ENCODE measurements around the gene SPPL2B. TPM values are rescaled to one million over a fixed set of nuclear protein-coding genes. Genes with fewer than 3 reads are reported as not detected.

The SPPL2B gene
- total and polyA plus RNA-seq, 7 experiments from 2014 or later = 11.1 to 150 (median 112) TPM

- H3K4me1 ChIP-seq (ENCODE audit: control insufficient read depth in 2 of 2, insufficient read depth in 2 of 2, low read length in 2 of 2) = no peaks in the 10 kb centered on the region
- Mint-ChIP-seq H3K27ac (no peak overlapping the region), H3K27me3 (no peaks in the 10 kb centered on the region), H3K9me3 (no peaks in the 10 kb centered on the region), H3K36me3 (peaks cover 0 to 3% (median 2%) of the 10 kb centered on the region in 5 donors), H3K4me3 (no peak overlapping the region), H3K4me1 (no peaks in the 10 kb centered on the region)
- no peaks in the 10 kb centered on the region for H3K9me3 ChIP-seq (ENCODE audit: control insufficient read depth in 2 of 3, low read length in 3 of 3)
- intact Hi-C loops (cut with micrococcal nuclease) = no loop called here
- H3K36me3 ChIP-seq (ENCODE audit: control insufficient read depth in 2 of 3, insufficient read depth in 3 of 3, low read length in 3 of 3) = peaks cover 0 to 57% (median 6%) of the 10 kb centered on the region in 3 experiments
- DNase-seq (no peak), ATAC-seq (no peak)
- H3K4me3 ChIP-seq (ENCODE audit: low read length) = no peak overlapping the region
- H3K27me3 ChIP-seq (ENCODE audit: control insufficient read depth in 2 of 2, insufficient read depth in 2 of 2, low read length in 2 of 2) = no peaks in the 10 kb centered on the region
- ChIA-PET POLR2A (no interaction called here), CTCF (no interaction called here)
- no peak overlapping the region for H3K27ac ChIP-seq (ENCODE audit: low read depth, low read length)
Measured at GRCh38 chr19:2350656-2351055, 22.2 kb downstream of the SPPL2B start.

GRCh38 chr19:2351591-2351990 lies 23.1 kb downstream of the SPPL2B start:
- Mint-ChIP-seq H3K4me3 (no peak overlapping the region), H3K36me3 (no peaks in the 10 kb centered on the region), H3K27ac (no peak overlapping the region), H3K9me3 (no peaks in the 10 kb centered on the region), H3K4me1 (no peaks in the 10 kb centered on the region), H3K27me3 (no peaks in the 10 kb centered on the region)
- Histone ChIP-seq H3K4me3 (ENCODE audit: low read length) (no peak overlapping the region), H3K27me3 (ENCODE audit: control insufficient read depth in 2 of 2, insufficient read depth in 2 of 2, low read length in 2 of 2) (no peaks in the 10 kb centered on the region), H3K4me1 (ENCODE audit: control insufficient read depth in 2 of 2, insufficient read depth in 2 of 2, low read length in 2 of 2) (no peaks in the 10 kb centered on the region), H3K36me3 (ENCODE audit: control insufficient read depth in 2 of 3, insufficient read depth in 3 of 3, low read length in 3 of 3) (peaks cover 0 to 50% (median 6%) of the 10 kb centered on the region in 3 experiments), H3K9me3 (ENCODE audit: control insufficient read depth in 2 of 3, low read length in 3 of 3) (no peaks in the 10 kb centered on the region), H3K27ac (ENCODE audit: low read depth, low read length) (no peak overlapping the region)
- intact Hi-C loops (cut with micrococcal nuclease) = no loop called here
- DNase-seq (no peak), ATAC-seq (no peak)
- POLR2A ChIA-PET = no interaction called here
- CTCF ChIA-PET = no interaction called here

- Histone ChIP-seq H3K9me3 (ENCODE audit: control insufficient read depth in 2 of 3, low read length in 3 of 3) (no peaks in the 10 kb centered on the region), H3K27ac (ENCODE audit: low read depth, low read length) (no peak overlapping the region), H3K4me1 (ENCODE audit: control insufficient read depth in 2 of 2, insufficient read depth in 2 of 2, low read length in 2 of 2) (no peaks in the 10 kb centered on the region), H3K4me3 (ENCODE audit: low read length) (no peak overlapping the region), H3K36me3 (ENCODE audit: control insufficient read depth in 2 of 3, insufficient read depth in 3 of 3, low read length in 3 of 3) (peaks cover 0 to 46% (median 6%) of the 10 kb centered on the region in 3 experiments), H3K27me3 (ENCODE audit: control insufficient read depth in 2 of 2, insufficient read depth in 2 of 2, low read length in 2 of 2) (no peaks in the 10 kb centered on the region)
- CTCF ChIA-PET = no interaction called here
- Mint-ChIP-seq H3K4me3 (no peak overlapping the region), H3K27ac (no peak overlapping the region), H3K9me3 (peaks cover 0 to 2% (median 0%) of the 10 kb centered on the region in 11 donors), H3K4me1 (no peaks in the 10 kb centered on the region), H3K36me3 (no peaks in the 10 kb centered on the region), H3K27me3 (no peaks in the 10 kb centered on the region)
- DNase-seq = no peak
- no peak for ATAC-seq
- intact Hi-C loops (cut with micrococcal nuclease) = no loop called here
- POLR2A ChIA-PET = no interaction called here
Measured at GRCh38 chr19:2352121-2352520, 23.6 kb downstream of the SPPL2B start.

- H3K4me3 ChIP-seq (ENCODE audit: low read length) = no peak overlapping the region
- no peaks in the 10 kb centered on the region for H3K27me3 ChIP-seq (ENCODE audit: control insufficient read depth in 2 of 2, insufficient read depth in 2 of 2, low read length in 2 of 2)
- H3K27me3 Mint-ChIP-seq = no peaks in the 10 kb centered on the region
- POLR2A ChIA-PET = no interaction called here
- no peaks in the 10 kb centered on the region for H3K4me1 Mint-ChIP-seq
- no peak overlapping the region for H3K27ac ChIP-seq (ENCODE audit: low read depth, low read length)
- H3K4me1 ChIP-seq (ENCODE audit: control insufficient read depth in 2 of 2, insufficient read depth in 2 of 2, low read length in 2 of 2) = no peaks in the 10 kb centered on the region
- intact Hi-C loops (cut with micrococcal nuclease) = no loop called here
- H3K9me3 Mint-ChIP-seq = peaks cover 0 to 2% (median 0%) of the 10 kb centered on the region in 11 donors
- DNase-seq = no peak
- no peak for ATAC-seq
- CTCF ChIA-PET = no interaction called here
- peaks cover 0 to 46% (median 6%) of the 10 kb centered on the region in 3 experiments for H3K36me3 ChIP-seq (ENCODE audit: control insufficient read depth in 2 of 3, insufficient read depth in 3 of 3, low read length in 3 of 3)
- no peak overlapping the region for H3K27ac Mint-ChIP-seq
- no peak overlapping the region for H3K4me3 Mint-ChIP-seq
- H3K36me3 Mint-ChIP-seq = no peaks in the 10 kb centered on the region
- H3K9me3 ChIP-seq (ENCODE audit: control insufficient read depth in 2 of 3, low read length in 3 of 3) = no peaks in the 10 kb centered on the region
Measured at GRCh38 chr19:2353159-2353886, 24.8 kb downstream of the SPPL2B start.

- H3K27me3 Mint-ChIP-seq = peaks cover 0 to 4% (median 0%) of the 10 kb centered on the region in 5 donors
- no peak for DNase-seq
- Histone ChIP-seq H3K4me1 (ENCODE audit: control insufficient read depth in 2 of 2, insufficient read depth in 2 of 2, low read length in 2 of 2) (no peaks in the 10 kb centered on the region), H3K27ac (ENCODE audit: low read depth, low read length) (no peak overlapping the region), H3K36me3 (ENCODE audit: control insufficient read depth in 2 of 3, insufficient read depth in 3 of 3, low read length in 3 of 3) (peaks cover 0 to 43% (median 6%) of the 10 kb centered on the region in 3 experiments), H3K27me3 (ENCODE audit: control insufficient read depth in 2 of 2, insufficient read depth in 2 of 2, low read length in 2 of 2) (no peaks in the 10 kb centered on the region), H3K4me3 (ENCODE audit: low read length) (no peak overlapping the region), H3K9me3 (ENCODE audit: control insufficient read depth in 2 of 3, low read length in 3 of 3) (no peaks in the 10 kb centered on the region)
- peaks cover 0 to 2% (median 0%) of the 10 kb centered on the region in 11 donors for H3K9me3 Mint-ChIP-seq
- no peak overlapping the region for H3K27ac Mint-ChIP-seq
- intact Hi-C loops (cut with micrococcal nuclease) = no loop called here
- ATAC-seq = no peak
- POLR2A ChIA-PET = no interaction called here
- no peaks in the 10 kb centered on the region for H3K4me1 Mint-ChIP-seq
- CTCF ChIA-PET = interaction anchor here (0.6 kb wide), 2 partner anchors 80 to 388 kb away, joined by 3 read pairs; no protein-coding TSS in a partner anchor
- H3K4me3 Mint-ChIP-seq = no peak overlapping the region
- no peaks in the 10 kb centered on the region for H3K36me3 Mint-ChIP-seq
Measured at GRCh38 chr19:2353887-2354592, 25.6 kb downstream of the SPPL2B start.

- no peak for DNase-seq
- Mint-ChIP-seq H3K4me1 (no peaks in the 10 kb centered on the region), H3K27ac (no peak overlapping the region), H3K9me3 (peaks cover 0 to 2% (median 0%) of the 10 kb centered on the region in 11 donors), H3K4me3 (no peak overlapping the region), H3K36me3 (no peaks in the 10 kb centered on the region), H3K27me3 (peaks cover 0 to 6% (median 0%) of the 10 kb centered on the region in 5 donors)
- intact Hi-C loops (cut with micrococcal nuclease) = no loop called here
- no peaks in the 10 kb centered on the region for H3K27me3 ChIP-seq (ENCODE audit: control insufficient read depth in 2 of 2, insufficient read depth in 2 of 2, low read length in 2 of 2)
- no peaks in the 10 kb centered on the region for H3K4me1 ChIP-seq (ENCODE audit: control insufficient read depth in 2 of 2, insufficient read depth in 2 of 2, low read length in 2 of 2)
- H3K36me3 ChIP-seq (ENCODE audit: control insufficient read depth in 2 of 3, insufficient read depth in 3 of 3, low read length in 3 of 3) = peaks cover 0 to 42% (median 4%) of the 10 kb centered on the region in 3 experiments
- CTCF ChIA-PET = interaction anchor here (0.6 kb wide), 2 partner anchors 80 to 199 kb away, joined by 3 to 4 read pairs; no protein-coding TSS in a partner anchor
- no peak overlapping the region for H3K27ac ChIP-seq (ENCODE audit: low read depth, low read length)
- POLR2A ChIA-PET = no interaction called here
- ATAC-seq = no peak
- no peak overlapping the region for H3K4me3 ChIP-seq (ENCODE audit: low read length)
- H3K9me3 ChIP-seq (ENCODE audit: control insufficient read depth in 2 of 3, low read length in 3 of 3) = no peaks in the 10 kb centered on the region
Measured at GRCh38 chr19:2354670-2355069, 26.2 kb downstream of the SPPL2B start.

Data from naive thymus-derived CD4-positive, alpha-beta T cell (primary cell).